GM12878 (cell line): ENCODE measurements around the gene CCDC57. TPM values are rescaled to one million over a fixed set of nuclear protein-coding genes. Genes with fewer than 3 reads are reported as not detected.
A peak's percentile ranks its signal among the peaks of the same experiment; 100 is the strongest.

Experiments
- ATAC-seq: fragments of 200-7000 bp; cut with Tn5 transposase; 3 replicates; pipeline ENCODE4 v1.9.1; 2020; ENCODE audit warnings: mild to moderate bottlenecking, moderate library complexity
- BruUV-seq: library from RNA; stranded (reverse); fragments of 400-500 nt; replicated peaks from 2 replicates; lab custom pipeline; 2021; lab: Mats Ljungman, UMichigan
- CTCF ChIA-PET: fragments of 300-600 bp; sonication (Branson Sonifier 250); formaldehyde crosslinking; extraction: SDS; loops from one replicate; lab custom pipeline; 2021; ENCODE audit warnings: inconsistent platforms; lab: Yijun Ruan, JAX
- POLR2A ChIA-PET: fragments of 350-600 bp; formaldehyde crosslinking; extraction: SDS; loops from one replicate; lab custom pipeline; 2021; ENCODE audit warnings: inconsistent platforms; lab: Charles Lee
- RAD21 ChIA-PET: fragments of 300-600 bp; sonication (Branson Sonifier 250); formaldehyde crosslinking; loops from one replicate; lab custom pipeline; 2023; ENCODE audit warnings: antibody characterized with exemption; ENCODE audit not compliant: unreplicated experiment; lab: Charles Lee
- SMC1A ChIA-PET: fragments of 300-600 bp; sonication (Branson Sonifier 250); formaldehyde crosslinking; loops from one replicate; lab custom pipeline; 2023; ENCODE audit not compliant: unreplicated experiment, uncharacterized antibody; lab: Charles Lee
- DNase-seq: peaks from one replicate; pipeline ENCODE4 v3.0.0-alpha.2; 2011; ENCODE audit warnings: low read depth, low spot score
- FAIRE-seq: peaks from 3 replicates; lab custom pipeline; 2011; peaks lifted over from hg19 to GRCh38; lab: Jason Lieb, UNC
- H2AFZ ChIP-seq: 2 replicates; pipeline ENCODE4 v1.6.0; 2011; ENCODE audit warnings: low read depth, low read length, control low read depth; ENCODE audit not compliant: control insufficient read depth
- H3K27ac ChIP-seq: 2 replicates; pipeline ENCODE4 v1.5.1; 2011; ENCODE audit warnings: control low read depth; ENCODE audit not compliant: control insufficient read depth, insufficient read depth
- H3K27me3 ChIP-seq, 2 experiments: replicated peaks in 1 of 2; 2 replicates each; pipeline versions ENCODE4 v1.6.0 to v1.6.1; 2011; ENCODE audit warnings: low read length in 1 of 2; ENCODE audit not compliant: control insufficient read depth in 2 of 2, insufficient read depth in 2 of 2
- H3K36me3 ChIP-seq, 2 experiments: 2 replicates each; pipeline ENCODE4 v1.5.1; 2011; ENCODE audit warnings: low read length in 1 of 2; ENCODE audit not compliant: control insufficient read depth in 2 of 2, insufficient read depth in 2 of 2
- H3K4me1 ChIP-seq: 2 replicates; pipeline ENCODE4 v1.6.1; 2011; ENCODE audit warnings: mild to moderate bottlenecking, low read length, moderate library complexity, mixed read lengths; ENCODE audit not compliant: control insufficient read depth, insufficient read depth
- H3K4me2 ChIP-seq: 2 replicates; pipeline ENCODE4 v1.6.0; 2011; ENCODE audit warnings: control low read depth; ENCODE audit not compliant: control insufficient read depth, insufficient read depth
- H3K4me3 ChIP-seq: fragments of 200-600 bp; sonication (generic); 2 replicates; pipeline ENCODE4 v1.5.1; 2016
- H3K79me2 ChIP-seq: 2 replicates; pipeline ENCODE4 v1.6.0; 2011; ENCODE audit warnings: low read length; ENCODE audit not compliant: control insufficient read depth, insufficient read depth
- H3K9ac ChIP-seq: 2 replicates; pipeline ENCODE4 v1.8.0; 2011; ENCODE audit warnings: low read length, control low read depth, mixed read lengths; ENCODE audit not compliant: control insufficient read depth, insufficient read depth
- H3K9me3 ChIP-seq: replicated peaks from 3 replicates; pipeline ENCODE4 v1.5.1; 2011; ENCODE audit warnings: mild to moderate bottlenecking, low read length; ENCODE audit not compliant: control insufficient read depth, insufficient read depth
- H4K20me1 ChIP-seq: 2 replicates; pipeline ENCODE4 v1.6.0; 2011; ENCODE audit not compliant: control insufficient read depth, insufficient read depth
- CBFB ChIP-seq: IDR thresholded peaks from 2 replicates; pipeline ENCODE4 v1.6.1; 2016; ENCODE audit warnings: antibody characterized with exemption, low read depth
- CBX5 ChIP-seq: sonication (generic); IDR thresholded peaks from 2 replicates; pipeline ENCODE4 v1.6.1; 2016; ENCODE audit warnings: low read depth, moderate library complexity, mild to moderate bottlenecking, inconsistent platforms
- EGR1 ChIP-seq, 2 experiments: IDR thresholded peaks; 1 replicate in 1 of 2; 2 replicates in 1 of 2; pipeline ENCODE4 v1.6.1; 2011 to 2012; ENCODE audit warnings: low read depth in 2 of 2, low read length in 2 of 2, borderline replicate concordance in 1 of 2, mild to moderate bottlenecking in 1 of 2, moderate library complexity in 1 of 2
- GATAD2B ChIP-seq: fragments of 450-650 bp; conservative IDR thresholded peaks from 2 replicates; pipeline ENCODE4 v1.6.1; 2017; ENCODE audit warnings: low read depth, mild to moderate bottlenecking, moderate library complexity
- JUNB ChIP-seq: IDR thresholded peaks from 2 replicates; pipeline ENCODE4 v1.6.1; 2016; ENCODE audit warnings: antibody characterized with exemption, mild to moderate bottlenecking
- PML ChIP-seq: IDR thresholded peaks from 2 replicates; pipeline ENCODE4 v1.6.1; 2012; ENCODE audit warnings: low read length, inconsistent platforms
- POLR2A ChIP-seq: IDR thresholded peaks from 2 replicates; pipeline ENCODE4 v1.6.1; 2011; ENCODE audit warnings: low read depth, mild to moderate bottlenecking, low read length
- POLR2AphosphoS5 ChIP-seq: IDR thresholded peaks from 2 replicates; pipeline ENCODE4 v1.6.1; 2011; ENCODE audit warnings: mild to moderate bottlenecking, low read length, inconsistent platforms
- POU2F2 ChIP-seq: IDR thresholded peaks from 3 replicates; pipeline ENCODE4 v1.6.1; 2011; ENCODE audit warnings: low read depth, mild to moderate bottlenecking, low read length, borderline replicate concordance
- RCOR1 ChIP-seq: conservative IDR thresholded peaks from 2 replicates; pipeline ENCODE4 v1.6.1; 2012; ENCODE audit warnings: low read depth, low read length, improper control_type of control experiment
- TCF3 ChIP-seq: IDR thresholded peaks from 2 replicates; pipeline ENCODE4 v1.6.1; 2012; ENCODE audit warnings: low read depth, mild to moderate bottlenecking, low read length, borderline replicate concordance; ENCODE audit not compliant: insufficient read depth
- WRNIP1 ChIP-seq: IDR thresholded peaks from 2 replicates; pipeline ENCODE4 v1.6.1; 2011; ENCODE audit warnings: low read depth, low read length, improper control_type of control experiment, borderline replicate concordance
- WGBS: methylation state at CpG from one replicate; pipeline ENCODE4 v1.1.6; 2016; ENCODE audit warnings: low lambda C conversion rate; ENCODE audit not compliant: insufficient replicate concordance, insufficient coverage; ENCODE audit errors: missing lambda C conversion rate; 5-methylcytosine and 5-hydroxymethylcytosine counted together
- in situ Hi-C: fragments of 300-500 bp; cut with MboI; formaldehyde crosslinking; loops from 9 replicates; pipeline ENCODE4 v1.14.3; 2018; ENCODE audit warnings: mixed read lengths
- intact Hi-C: fragments of 100-400 bp; cut with micrococcal nuclease; formaldehyde crosslinking; loops from one replicate; pipeline ENCODE4 v1.14.2; 2022; ENCODE audit not compliant: unreplicated experiment
- polyA plus RNA-seq, 11 experiments: library from polyadenylated mRNA; depleted of rRNA in 4 of 11; unstranded in 6 of 11; stranded (reverse) in 5 of 11; fragments of >200 nt; fragmentation: Nextera tagmentation in 4 of 11; fragmentation: Illumina TruSeq in 1 of 11; extraction: Ambion mirVana in 4 of 11; extraction: Trizol in 1 of 11; gene quantifications; 1 replicate in 1 of 11; 2 replicates in 10 of 11; pipeline versions ENCODE4 v1.2.1 to v1.2.3, GENCODE V29; 2011 to 2016; ENCODE audit warnings: inconsistent platforms in 2 of 11, missing spikeins in 2 of 11, low read depth in 1 of 11
- total RNA-seq, 4 experiments: library from RNA; depleted of rRNA in 3 of 4; stranded (reverse); fragments of >200 nt in 3 of 4; fragmentation: Illumina TruSeq in 1 of 4; extraction: Trizol in 1 of 4; gene quantifications; 2 replicates each; pipeline versions ENCODE4 v1.2.1 to v1.2.3, GENCODE V29; 2013 to 2021
- TF ChIP-seq, protein P1 (sequence below): IDR thresholded peaks from 2 replicates; pipeline ENCODE4 v1.6.1; 2011; ENCODE audit warnings: mild to moderate bottlenecking, low read depth, low read length, moderate library complexity; ENCODE audit not compliant: insufficient replicate concordance
- TF ChIP-seq, protein P2 (sequence below): IDR thresholded peaks from 2 replicates; pipeline ENCODE4 v1.6.1; 2012; ENCODE audit warnings: low read length, inconsistent platforms
- TF ChIP-seq, protein P3 (sequence below): fragments of 450-650 bp; IDR thresholded peaks from 2 replicates; pipeline ENCODE4 v1.6.1; 2018; ENCODE audit warnings: mild to moderate bottlenecking, low read depth, moderate library complexity; ENCODE audit not compliant: partially characterized antibody

CCDC57 gene
- total and polyA plus RNA-seq, 10 of the 15 experiments (the other 5 are each of a cell fraction or from before 2014, with no cell fraction given), result 5.4 to 123 (median 45.8) TPM

DNA sequence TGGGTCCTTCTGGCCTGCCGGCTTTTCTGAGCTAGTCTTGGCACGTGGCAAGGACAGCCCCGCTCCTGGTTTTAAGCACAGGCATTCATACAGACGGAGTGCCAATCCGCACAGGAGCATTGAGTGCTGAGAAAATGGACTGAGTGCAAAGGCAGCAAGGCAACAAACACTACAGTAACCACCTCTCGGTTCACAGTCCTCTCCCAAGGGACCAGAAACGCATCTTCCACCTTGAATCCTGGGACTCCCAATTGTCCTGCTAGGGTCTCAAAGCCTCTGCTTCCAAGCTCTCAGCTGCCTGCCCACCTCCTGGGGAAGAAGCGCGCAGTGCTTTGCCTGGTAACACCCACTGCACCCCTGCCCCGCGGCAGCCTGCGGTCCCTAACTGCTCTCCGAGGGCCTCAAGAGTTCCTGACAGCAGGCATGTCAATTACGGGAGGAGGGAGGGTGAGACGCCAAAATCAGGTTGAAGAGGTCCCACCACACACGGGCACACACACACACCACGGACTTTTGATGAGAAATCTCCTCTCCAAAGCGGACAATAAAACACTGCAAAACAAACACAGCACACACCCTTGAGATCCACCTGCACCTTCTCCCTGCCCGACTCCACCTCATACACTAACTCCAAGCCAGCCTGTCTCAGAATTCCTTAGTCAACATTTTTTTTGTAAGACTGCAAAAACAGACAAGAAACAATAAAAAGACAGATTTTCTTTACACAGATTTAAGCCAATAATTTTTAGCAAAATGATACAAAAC is 31.2 kb upstream of the CCDC57 start:
- no peak overlapping the region for H3K27ac ChIP-seq
- H3K4me1 ChIP-seq, result peaks cover 14% of the 10 kb centered on the region
- 80% methylated on average over 17 of the region's 19 CpGs for WGBS
- in situ Hi-C loops (no loop called here), intact Hi-C loops (loop anchor here (1.0 kb wide), 1 partner anchor 77 kb away; no protein-coding TSS in a partner anchor)
- H3K27me3 ChIP-seq, result no peaks in the 10 kb centered on the region
- peaks cover 5% of the 10 kb centered on the region for H4K20me1 ChIP-seq
- H2AFZ ChIP-seq, result no peak overlapping the region
- FAIRE-seq (no peak), DNase-seq (no peak), ATAC-seq (no peak)
- no peak overlapping the region for H3K4me2 ChIP-seq
- H3K4me3 ChIP-seq, result no peak overlapping the region
- RAD21 ChIA-PET, result interaction anchor here (2.6 kb wide), 1 partner anchor 38 kb away, joined by 10 read pairs; no protein-coding TSS in a partner anchor
- peaks cover 33 to 60% of the 10 kb centered on the region in 2 experiments for H3K36me3 ChIP-seq
- H3K9me3 ChIP-seq, result no peaks in the 10 kb centered on the region
- POLR2A ChIA-PET, result interaction anchor here (0.8 to 1.2 kb wide), 2 partner anchors 49 to 55 kb away, joined by 3 read pairs; no protein-coding TSS in a partner anchor
- SMC1A ChIA-PET, result no interaction called here
- BruUV-seq, result TSS peak; percentile 47
- CTCF ChIA-PET, result interaction anchor here (0.6 kb wide), 1 partner anchor 57 kb away, joined by 3 read pairs; no protein-coding TSS in a partner anchor
- H3K9ac ChIP-seq, result no peak overlapping the region
- no peaks in the 10 kb centered on the region for H3K79me2 ChIP-seq
- TF ChIP-seq PML, result no peak
- TF ChIP-seq CBX5, result no peak
- TF ChIP-seq POLR2A, result 0 out of 2 replicates have a peak, but pooled peaks have one; percentile 46
- no peak for TF ChIP-seq EGR1 (IDR thresholded peaks at IDR 0.05; ENCODE audit: borderline replicate concordance in 1 of 2, low read depth in 2 of 2, low read length in 2 of 2)
- TF ChIP-seq POLR2AphosphoS5, result peak; percentile 24; the same call in 1 of the 2 replicates
- TF ChIP-seq JUNB, result no peak
- TF ChIP-seq TCF3, result 0 out of 2 replicates have a peak, but pooled peaks have one; percentile 22
- no peak for TF ChIP-seq CBFB
- TF ChIP-seq POU2F2, result peak; percentile 42; the same call in 1 of the 3 replicates
- no peak for TF ChIP-seq GATAD2B
- TF ChIP-seq RCOR1, result no peak
- TF ChIP-seq WRNIP1, result no peak
- TF ChIP-seq, protein P1, sequence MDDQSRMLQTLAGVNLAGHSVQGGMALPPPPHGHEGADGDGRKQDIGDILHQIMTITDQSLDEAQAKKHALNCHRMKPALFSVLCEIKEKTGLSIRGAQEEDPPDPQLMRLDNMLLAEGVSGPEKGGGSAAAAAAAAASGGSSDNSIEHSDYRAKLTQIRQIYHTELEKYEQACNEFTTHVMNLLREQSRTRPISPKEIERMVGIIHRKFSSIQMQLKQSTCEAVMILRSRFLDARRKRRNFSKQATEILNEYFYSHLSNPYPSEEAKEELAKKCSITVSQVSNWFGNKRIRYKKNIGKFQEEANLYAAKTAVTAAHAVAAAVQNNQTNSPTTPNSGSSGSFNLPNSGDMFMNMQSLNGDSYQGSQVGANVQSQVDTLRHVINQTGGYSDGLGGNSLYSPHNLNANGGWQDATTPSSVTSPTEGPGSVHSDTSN, result peak; percentile 10
- TF ChIP-seq, protein P2, sequence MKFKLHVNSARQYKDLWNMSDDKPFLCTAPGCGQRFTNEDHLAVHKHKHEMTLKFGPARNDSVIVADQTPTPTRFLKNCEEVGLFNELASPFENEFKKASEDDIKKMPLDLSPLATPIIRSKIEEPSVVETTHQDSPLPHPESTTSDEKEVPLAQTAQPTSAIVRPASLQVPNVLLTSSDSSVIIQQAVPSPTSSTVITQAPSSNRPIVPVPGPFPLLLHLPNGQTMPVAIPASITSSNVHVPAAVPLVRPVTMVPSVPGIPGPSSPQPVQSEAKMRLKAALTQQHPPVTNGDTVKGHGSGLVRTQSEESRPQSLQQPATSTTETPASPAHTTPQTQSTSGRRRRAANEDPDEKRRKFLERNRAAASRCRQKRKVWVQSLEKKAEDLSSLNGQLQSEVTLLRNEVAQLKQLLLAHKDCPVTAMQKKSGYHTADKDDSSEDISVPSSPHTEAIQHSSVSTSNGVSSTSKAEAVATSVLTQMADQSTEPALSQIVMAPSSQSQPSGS, result 0 out of 2 replicates have a peak, but pooled peaks have one; percentile 9
- TF ChIP-seq, protein P3, sequence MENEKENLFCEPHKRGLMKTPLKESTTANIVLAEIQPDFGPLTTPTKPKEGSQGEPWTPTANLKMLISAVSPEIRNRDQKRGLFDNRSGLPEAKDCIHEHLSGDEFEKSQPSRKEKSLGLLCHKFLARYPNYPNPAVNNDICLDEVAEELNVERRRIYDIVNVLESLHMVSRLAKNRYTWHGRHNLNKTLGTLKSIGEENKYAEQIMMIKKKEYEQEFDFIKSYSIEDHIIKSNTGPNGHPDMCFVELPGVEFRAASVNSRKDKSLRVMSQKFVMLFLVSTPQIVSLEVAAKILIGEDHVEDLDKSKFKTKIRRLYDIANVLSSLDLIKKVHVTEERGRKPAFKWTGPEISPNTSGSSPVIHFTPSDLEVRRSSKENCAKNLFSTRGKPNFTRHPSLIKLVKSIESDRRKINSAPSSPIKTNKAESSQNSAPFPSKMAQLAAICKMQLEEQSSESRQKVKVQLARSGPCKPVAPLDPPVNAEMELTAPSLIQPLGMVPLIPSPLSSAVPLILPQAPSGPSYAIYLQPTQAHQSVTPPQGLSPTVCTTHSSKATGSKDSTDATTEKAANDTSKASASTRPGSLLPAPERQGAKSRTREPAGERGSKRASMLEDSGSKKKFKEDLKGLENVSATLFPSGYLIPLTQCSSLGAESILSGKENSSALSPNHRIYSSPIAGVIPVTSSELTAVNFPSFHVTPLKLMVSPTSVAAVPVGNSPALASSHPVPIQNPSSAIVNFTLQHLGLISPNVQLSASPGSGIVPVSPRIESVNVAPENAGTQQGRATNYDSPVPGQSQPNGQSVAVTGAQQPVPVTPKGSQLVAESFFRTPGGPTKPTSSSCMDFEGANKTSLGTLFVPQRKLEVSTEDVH, result no peak
